AML-193 (cell line): ENCODE data around the gene NXPH3.

ENCODE experiments used
- DNase-seq, 2 experiments: peaks; one replicate each; lab custom pipeline; 2025; lab: John Stamatoyannopoulos, UW

NXPH3 gene

GRCh38 chr17:49576088-49576916 is 631 bp downstream of the NXPH3 start:
- DNase-seq, result no peak

DNA sequence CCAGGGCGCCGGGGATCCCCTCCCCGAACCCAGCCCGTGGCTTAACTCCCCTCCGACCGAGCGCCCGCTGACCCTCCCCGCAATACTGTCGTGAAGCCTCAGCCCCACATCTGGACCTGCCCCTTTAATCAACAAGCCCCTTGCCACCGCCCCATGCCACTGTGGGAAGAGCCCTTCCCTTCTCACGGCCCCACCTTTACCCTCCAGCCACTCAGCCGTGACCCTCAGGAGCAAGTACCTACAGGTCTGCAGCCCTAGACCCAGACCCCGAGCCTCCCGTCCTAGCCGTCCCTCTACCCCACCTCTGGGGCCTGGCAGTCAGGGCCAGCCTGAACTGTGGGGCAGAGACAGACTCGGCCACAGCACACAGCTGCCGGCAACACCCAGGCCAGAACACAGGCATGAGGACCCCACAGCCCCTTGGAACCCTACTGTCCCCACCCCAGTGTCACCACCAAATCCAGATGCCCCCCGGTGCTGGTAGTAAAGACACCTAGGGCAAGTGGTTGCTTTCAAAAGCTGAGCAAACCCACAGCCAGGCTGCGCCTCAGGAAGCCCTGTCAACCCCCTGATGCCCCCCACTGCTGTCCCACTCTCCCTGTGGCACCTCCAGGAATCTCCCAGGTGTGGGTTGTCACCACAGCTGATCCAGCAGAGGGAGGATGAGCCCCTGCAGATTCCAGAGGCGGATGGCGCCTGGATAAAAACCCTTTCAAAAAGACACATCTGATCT is 1.4 kb downstream of the NXPH3 start:
- no peak for DNase-seq

DNA sequence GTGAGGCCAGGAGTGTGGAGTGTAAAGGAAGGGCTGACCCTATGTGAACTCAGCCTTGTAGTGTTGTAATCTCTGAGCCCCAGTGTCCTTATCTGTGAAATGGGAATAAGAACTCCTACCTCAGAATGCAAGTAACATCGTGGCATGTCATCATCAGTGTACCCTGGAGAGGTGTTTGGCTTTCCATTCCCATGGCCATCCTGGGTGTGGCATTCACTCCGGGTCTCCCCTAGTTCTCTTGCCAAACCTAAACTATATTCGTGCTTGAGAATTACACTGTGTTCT is 1.9 kb downstream of the NXPH3 start:
- no peak for DNase-seq

DNA sequence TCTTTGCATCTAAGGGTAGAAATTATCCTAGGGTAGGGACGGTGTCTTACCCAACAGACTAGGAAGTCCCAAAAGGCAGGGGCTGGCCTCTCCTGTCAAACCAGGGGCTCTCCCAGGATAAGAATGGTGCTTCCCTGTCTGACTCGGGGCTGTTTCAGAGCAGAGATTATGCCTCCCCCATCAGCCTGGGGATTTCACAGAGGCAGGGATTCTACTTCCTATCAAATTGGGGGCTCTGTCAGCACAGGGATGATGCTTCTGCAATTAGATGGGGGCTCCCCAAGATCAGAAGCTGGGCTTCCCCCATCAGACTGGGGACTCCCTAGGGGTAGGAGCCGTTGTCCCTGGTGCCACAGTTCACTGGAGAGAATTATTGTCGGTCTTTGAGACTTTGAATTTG is 2.3 kb downstream of the NXPH3 start:
- no peak for DNase-seq

DNA sequence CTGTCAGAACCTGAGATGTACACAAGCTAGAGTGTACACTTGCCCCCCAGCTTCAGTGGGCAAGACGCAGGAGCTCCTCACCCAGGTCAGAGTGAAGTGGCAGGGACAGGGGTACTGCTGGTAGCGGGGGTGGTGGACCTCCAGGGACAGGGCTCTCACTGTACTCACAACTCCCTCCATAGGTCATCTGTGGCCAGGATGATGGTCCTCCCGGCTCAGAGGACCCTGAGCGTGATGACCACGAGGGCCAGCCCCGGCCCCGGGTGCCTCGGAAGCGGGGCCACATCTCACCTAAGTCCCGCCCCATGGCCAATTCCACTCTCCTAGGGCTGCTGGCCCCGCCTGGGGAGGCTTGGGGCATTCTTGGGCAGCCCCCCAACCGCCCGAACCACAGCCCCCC is 2.7 kb downstream of the NXPH3 start:
- DNase-seq, result no peak

- no peak for DNase-seq
These were observed 3.4 kb downstream of the NXPH3 start for GRCh38 chr17:49578952-49579500.

DNA sequence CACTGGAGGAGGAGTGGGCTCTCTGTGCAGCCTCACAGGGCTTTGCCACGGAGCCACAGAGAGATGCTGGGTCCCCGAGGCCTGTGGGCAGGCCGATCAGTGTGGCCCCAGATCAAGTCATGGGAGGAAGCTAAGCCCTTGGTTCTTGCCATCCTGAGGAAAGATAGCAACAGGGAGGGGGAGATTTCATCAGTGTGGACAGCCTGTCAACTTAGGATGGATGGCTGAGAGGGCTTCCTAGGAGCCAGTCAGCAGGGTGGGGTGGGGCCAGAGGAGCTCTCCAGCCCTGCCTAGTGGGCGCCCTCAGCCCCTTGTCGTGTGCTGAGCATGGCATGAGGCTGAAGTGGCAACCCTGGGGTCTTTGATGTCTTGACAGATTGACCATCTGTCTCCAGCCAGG is 3.9 kb downstream of the NXPH3 start:
- DNase-seq, result no peak

GRCh38 chr17:49580055-49580721 is 4.5 kb downstream of the NXPH3 start:
- DNase-seq, result no peak

DNA sequence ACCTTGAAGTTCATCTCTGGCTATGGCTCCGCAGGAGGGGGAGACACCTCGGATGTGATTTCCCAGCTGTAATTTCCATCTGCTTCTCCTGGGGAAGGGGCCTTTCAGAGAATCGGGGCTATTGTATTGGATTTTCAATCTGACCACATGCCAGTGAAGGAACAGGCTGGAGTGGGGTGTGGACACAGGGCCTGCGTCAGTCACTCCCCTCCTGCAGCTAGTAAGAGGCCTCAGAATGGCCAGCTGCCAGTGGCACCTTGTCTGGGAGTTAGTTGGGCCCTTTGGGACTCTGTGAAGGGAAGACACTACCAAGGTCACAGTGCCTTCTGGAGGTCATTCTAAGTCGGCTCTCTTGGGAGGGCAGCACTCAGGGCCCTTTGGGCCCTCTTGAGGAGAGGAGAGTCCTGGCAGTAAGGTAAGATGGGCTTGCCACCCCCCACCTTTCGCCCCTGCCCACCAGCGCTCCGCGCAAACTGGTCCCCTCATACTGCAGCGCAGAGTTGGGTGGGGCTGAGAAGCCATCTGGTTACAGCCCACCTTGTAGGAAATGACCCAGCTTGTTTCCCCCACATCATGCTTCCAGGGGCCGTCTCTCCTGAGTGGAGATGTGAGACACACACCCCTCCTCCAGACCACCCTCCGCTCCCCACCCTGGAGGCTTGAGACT is 5.4 kb downstream of the NXPH3 start:
- no peak for DNase-seq

DNA sequence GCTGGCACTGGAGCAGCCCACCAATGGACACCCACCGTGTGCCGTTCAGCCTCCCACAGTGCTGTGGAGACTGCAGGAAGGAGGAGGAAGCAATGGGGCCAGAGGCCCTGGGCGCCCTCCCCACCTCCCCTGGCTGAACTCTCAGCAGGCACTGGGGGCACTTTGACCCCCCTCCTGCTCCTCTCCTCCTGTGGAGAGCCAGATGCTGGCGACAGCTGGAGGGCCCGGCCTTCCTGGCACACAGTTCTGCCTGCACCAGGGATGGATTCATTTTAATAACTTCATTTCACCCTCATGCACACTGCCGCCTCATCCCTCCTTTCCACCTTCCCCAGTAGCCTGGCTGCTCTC is 6.0 kb downstream of the NXPH3 start:
- DNase-seq, result no peak

GRCh38 chr17:49582055-49582722 is 6.5 kb downstream of the NXPH3 start:
- no peak for DNase-seq

DNA sequence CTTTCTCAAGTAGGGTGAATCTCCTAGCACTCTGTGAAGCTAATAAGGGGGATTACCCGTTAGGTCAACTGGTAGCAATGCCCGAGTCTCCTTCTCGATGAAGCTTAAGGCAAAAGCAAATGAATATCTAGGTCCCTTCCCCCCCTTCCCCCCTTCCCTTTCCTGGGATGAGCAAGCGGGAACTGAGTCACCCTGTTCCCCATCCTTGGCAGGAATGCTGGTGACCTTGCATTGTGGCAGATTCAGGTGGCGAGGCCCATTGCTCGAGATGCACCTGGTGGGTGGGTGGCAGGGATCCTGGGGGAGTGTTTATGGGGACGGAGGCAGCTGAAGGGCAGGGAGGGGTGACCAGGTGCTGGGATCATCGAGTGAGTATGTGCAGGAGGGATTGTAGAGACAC is 7.1 kb downstream of the NXPH3 start:
- DNase-seq, result no peak

DNA sequence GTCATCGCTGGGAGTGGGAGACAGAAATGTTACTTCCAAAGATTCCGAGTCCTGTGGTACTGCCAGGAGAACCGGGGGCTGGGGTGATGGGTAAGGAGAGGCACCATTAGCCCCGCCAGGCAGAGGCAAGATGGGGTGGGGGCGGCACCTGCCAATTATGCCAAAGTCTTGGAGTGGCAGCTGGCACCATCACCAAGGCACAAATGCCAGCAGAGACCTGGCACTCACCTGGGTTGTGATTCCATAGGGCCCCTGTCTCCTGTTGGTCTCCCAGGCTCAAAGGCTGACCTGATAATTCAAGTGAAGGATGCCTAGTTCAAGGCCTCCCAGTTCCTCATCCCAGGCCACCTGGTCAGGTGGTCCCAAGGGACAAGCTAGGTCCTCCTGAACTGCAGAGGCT is 7.6 kb downstream of the NXPH3 start:
- DNase-seq, result no peak

- DNase-seq, result no peak
These were observed 8.2 kb downstream of the NXPH3 start for GRCh38 chr17:49583889-49584288.

- DNase-seq, result no peak
These were observed 9.9 kb downstream of the NXPH3 start for GRCh38 chr17:49585422-49586027.

DNA sequence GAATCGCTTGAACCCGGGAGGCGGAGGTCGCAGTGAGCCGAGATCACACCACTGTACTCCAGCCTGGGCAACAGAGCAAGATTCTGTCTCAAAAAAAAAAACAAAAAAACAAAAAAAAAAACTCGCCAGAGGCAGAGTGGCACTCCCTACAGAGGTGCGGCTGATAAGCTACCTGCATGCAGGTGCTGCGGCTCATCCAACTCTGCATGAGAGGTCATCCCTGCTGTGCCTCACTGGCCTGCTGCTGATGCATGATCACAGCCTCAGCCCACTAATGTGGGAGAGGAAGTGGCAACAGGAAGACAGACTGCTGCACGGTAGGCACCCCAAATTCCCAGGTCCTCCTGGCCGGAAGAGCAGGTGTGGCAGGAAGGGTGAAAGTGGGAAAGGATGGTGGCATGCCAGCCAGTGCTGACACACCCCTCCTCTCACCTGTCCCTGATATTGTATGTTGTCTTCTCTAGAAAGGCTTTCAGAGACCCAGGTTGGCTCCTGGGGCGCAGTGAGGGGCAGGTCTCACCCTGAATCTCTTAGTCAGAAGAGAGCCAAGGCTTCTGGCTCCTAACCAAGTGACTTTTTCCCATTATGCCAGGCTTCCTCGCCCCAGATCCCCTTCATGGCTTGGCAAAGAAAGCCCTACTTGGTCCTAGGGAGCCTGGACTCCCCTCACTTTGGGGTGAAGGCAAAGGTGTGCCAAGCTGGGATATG is 11.8 kb downstream of the NXPH3 start:
- no peak for DNase-seq

DNA sequence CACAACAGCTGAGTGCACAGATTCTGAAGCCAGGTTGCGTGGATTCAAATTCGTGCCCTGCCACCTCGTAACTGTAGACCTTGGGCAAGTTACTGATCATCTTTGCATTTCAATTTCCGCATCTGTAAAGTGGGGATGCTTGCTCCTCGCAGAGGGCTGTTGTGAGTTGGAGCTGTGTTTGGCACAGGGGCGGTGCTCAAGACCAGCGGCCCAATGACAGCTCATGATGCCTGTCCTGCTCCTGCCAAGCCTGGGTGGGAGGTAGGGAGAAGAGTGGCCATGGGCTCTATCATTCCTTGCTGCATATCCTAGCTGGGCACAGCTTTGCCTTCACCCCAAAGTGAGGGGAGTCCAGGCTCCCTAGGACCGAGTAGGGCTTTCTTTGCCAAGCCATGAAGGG is 12.6 kb downstream of the NXPH3 start:
- DNase-seq, result no peak

DNA sequence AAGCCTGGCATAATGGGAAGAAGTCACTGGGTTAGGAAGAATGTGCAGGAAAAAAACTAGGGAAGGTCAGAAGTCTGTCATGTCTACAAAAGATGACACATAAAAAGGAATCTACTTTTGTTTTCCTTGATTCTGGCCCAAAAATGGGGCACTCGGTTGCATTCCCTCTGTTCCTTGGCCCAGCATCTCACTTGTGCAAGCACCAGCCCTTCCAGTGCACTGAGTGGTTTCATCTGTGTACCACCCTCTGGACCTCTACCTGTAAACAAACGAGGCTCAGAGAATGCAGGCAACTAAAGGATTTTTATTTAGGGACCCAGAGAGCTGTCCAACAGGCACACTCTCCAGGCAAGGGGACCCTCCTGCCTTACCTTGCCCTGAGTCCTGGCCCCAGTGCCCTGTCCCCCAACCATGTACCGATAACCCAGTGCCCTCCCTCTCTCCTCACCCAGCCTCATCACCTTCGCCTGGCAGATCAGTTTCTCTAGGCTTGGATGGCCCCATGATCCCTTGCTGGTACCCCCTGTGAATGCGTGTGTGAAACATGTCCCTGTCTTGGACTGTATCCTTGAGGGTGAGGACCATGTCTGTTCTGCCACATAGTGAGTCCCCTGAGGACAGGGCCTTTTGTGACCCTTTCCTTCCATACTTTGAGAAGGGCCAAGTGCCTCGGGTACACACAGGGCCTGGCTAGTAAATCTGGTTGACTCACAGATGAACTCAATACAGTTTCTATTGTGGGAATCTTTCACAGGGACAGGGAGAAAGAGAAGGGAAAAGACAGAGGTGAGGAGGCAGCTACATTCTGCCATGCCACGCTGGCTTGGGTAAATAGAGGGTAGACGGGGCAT is 13.3 kb downstream of the NXPH3 start:
- no peak for DNase-seq

GRCh38 chr17:49589577-49589927 is 13.9 kb downstream of the NXPH3 start:
- no peak for DNase-seq

- no peak for DNase-seq
These were observed 15.2 kb downstream of the NXPH3 start for GRCh38 chr17:49590874-49591273.
